Spleen (tissue), 7 donors: ENCODE data around the gene RESP18.

Experiments
- CTCF ChIP-seq, 11 experiments: fragments of 200-600 bp in 7 of 11; fragments of 450-650 bp in 4 of 11; sonication (generic) in 4 of 11; IDR thresholded peaks in 8 of 11; conservative IDR thresholded peaks in 3 of 11; 1 replicate in 7 of 11; 2 replicates in 4 of 11; pipeline versions ENCODE4 v1.4.0 to v1.8.0; 2016 to 2021; ENCODE audit warnings: antibody characterized with exemption in 11 of 11, inconsistent platforms in 4 of 11, mild to moderate bottlenecking in 1 of 11
- POLR2A ChIP-seq, 3 donors: fragments of 450-650 bp; IDR thresholded peaks; one replicate each; pipeline ENCODE4 v1.5.1; 2017; ENCODE audit warnings: antibody characterized with exemption in 3 of 3, mild to moderate bottlenecking in 1 of 3
- donor health status: DM: no; HTN: no; CAD: no; lungs with moderate emphysema.
- donor health status: DM: no; HTN: no; CAD: no.
- donor health status: DM: no; HTN: no; CAD: no.

GRCh38 chr2:219286436-219287115 lies 46.0 kb downstream of the RESP18 start:
- no peak for TF ChIP-seq CTCF (IDR thresholded peaks at IDR 0.05 in 8 of 11, conservative IDR thresholded peaks at IDR 0.05 in 3 of 11)
- no peak for TF ChIP-seq POLR2A (IDR thresholded peaks at IDR 0.05)
